Uterus (tissue), 4 donors: ENCODE measurements around the gene B3GLCT. TPM values are rescaled to one million over a fixed set of nuclear protein-coding genes. Genes with fewer than 3 reads are reported as not detected.

Source experiments
- DNase-seq, 2 donors: peaks; one replicate each; pipeline ENCODE4 v3.0.0-alpha.2; 2019 to 2020
- H3K27ac ChIP-seq, 2 donors: fragments of 200-600 bp; sonication (generic); 1 replicate in 1 of 2; 2 replicates in 1 of 2; pipeline ENCODE4 v1.5.1; 2016 to 2018
- H3K27me3 ChIP-seq, 2 donors: fragments of 200-600 bp; sonication (generic); one replicate each; pipeline ENCODE4 v1.5.1; 2018 to 2019; ENCODE audit warnings: control low read depth in 1 of 2
- H3K36me3 ChIP-seq, 2 donors: fragments of 200-600 bp; sonication (generic); one replicate each; pipeline ENCODE4 v1.5.1; 2019; ENCODE audit warnings: control low read depth in 1 of 2
- H3K4me1 ChIP-seq, 2 donors: fragments of 200-600 bp; sonication (generic); one replicate each; pipeline ENCODE4 v1.5.1; 2018 to 2019; ENCODE audit warnings: control low read depth in 1 of 2
- H3K4me3 ChIP-seq, 2 donors: fragments of 200-600 bp; sonication (generic); 1 replicate in 1 of 2; 2 replicates in 1 of 2; pipeline ENCODE4 v1.5.1; 2018 to 2019; ENCODE audit warnings: mild to moderate bottlenecking in 1 of 2
- H3K9me3 ChIP-seq, 2 donors: fragments of 200-600 bp; sonication (generic); one replicate each; pipeline ENCODE4 v1.5.1; 2019; ENCODE audit warnings: control low read depth in 1 of 2
- POLR2A ChIP-seq, 2 donors: fragments of 450-650 bp; IDR thresholded peaks; one replicate each; pipeline ENCODE4 v1.6.1; 2016; ENCODE audit warnings: antibody characterized with exemption in 2 of 2, mild to moderate bottlenecking in 1 of 2, moderate library complexity in 1 of 2
- intact Hi-C: fragments of 100-400 bp; cut with DNase I; formaldehyde crosslinking; loops from one replicate; pipeline ENCODE4 v1.15.1; 2023; ENCODE audit warnings: low total_unique reads
- total RNA-seq, 4 donors: library from RNA; depleted of rRNA in 3 of 4; stranded (reverse); fragments of >200 nt in 3 of 4; gene quantifications; one replicate each; pipeline versions ENCODE4 v1.1.0 to v1.2.4, GENCODE V29; 2014 to 2023
- TF ChIP-seq, protein P1 (sequence below), 4 experiments: fragments of 200-600 bp in 2 of 4; fragments of 450-650 bp in 2 of 4; sonication (generic) in 2 of 4; IDR thresholded peaks; one replicate each; pipeline ENCODE4 v1.5.1; 2016 to 2019; ENCODE audit warnings: antibody characterized with exemption in 4 of 4, mild to moderate bottlenecking in 2 of 4, moderate library complexity in 1 of 4
- donor health status: DM: yes; HTN: yes; CAD: no.

B3GLCT gene
- total RNA-seq, 4 donors from 2014 or later = 20.0 to 83.1 (median 31.7) TPM

DNA sequence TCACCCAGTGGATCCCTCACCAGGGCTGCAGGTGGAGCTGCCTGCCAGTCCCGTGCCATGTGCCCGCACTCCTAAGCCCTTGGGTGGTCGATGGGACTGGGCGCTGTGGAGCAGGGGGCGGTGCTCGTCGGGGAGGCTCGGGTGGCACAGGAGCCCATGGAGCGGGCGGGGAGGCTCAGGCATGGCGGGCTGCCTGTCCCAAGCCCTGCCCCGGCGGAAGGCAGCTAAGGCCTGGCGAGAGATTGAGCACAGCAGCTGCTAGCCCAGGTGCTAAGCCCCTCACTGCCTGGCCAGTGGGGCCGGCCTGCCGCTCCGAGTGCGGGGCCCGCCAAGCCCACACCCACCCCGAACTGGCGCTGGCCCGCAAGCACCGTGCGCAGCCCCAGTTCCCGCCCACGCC is 16.8 kb upstream of the B3GLCT start:
- TF ChIP-seq, protein P1, sequence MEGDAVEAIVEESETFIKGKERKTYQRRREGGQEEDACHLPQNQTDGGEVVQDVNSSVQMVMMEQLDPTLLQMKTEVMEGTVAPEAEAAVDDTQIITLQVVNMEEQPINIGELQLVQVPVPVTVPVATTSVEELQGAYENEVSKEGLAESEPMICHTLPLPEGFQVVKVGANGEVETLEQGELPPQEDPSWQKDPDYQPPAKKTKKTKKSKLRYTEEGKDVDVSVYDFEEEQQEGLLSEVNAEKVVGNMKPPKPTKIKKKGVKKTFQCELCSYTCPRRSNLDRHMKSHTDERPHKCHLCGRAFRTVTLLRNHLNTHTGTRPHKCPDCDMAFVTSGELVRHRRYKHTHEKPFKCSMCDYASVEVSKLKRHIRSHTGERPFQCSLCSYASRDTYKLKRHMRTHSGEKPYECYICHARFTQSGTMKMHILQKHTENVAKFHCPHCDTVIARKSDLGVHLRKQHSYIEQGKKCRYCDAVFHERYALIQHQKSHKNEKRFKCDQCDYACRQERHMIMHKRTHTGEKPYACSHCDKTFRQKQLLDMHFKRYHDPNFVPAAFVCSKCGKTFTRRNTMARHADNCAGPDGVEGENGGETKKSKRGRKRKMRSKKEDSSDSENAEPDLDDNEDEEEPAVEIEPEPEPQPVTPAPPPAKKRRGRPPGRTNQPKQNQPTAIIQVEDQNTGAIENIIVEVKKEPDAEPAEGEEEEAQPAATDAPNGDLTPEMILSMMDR (IDR thresholded peaks at IDR 0.05) = no peak
- no peak for TF ChIP-seq POLR2A (IDR thresholded peaks at IDR 0.05)
- H3K4me3 ChIP-seq = no peak overlapping the region

DNA sequence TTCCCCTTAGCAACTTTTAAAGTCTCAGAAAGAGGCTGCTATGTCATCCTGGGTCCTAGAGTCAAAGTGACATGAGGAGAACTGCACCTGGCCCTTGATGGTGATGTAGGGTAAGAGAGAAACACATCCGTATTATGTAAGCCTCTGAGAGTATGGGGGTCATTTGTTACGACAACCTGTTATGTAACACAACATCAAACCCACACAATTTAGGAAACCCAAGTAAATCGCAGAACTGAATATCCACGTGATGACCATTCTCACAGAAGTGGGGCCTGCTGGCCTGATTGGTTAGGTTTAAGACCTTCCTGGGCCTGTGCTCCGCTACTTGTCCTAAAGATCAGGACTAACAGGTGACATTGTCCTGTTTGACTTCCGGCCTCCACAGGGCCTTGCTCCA is 15.3 kb upstream of the B3GLCT start:
- intact Hi-C loops = no loop called here
- Histone ChIP-seq H3K27ac (no peak overlapping the region), H3K4me3 (no peak overlapping the region), H3K27me3 (no peaks in the 10 kb centered on the region), H3K4me1 (no peaks in the 10 kb centered on the region), H3K36me3 (no peaks in the 10 kb centered on the region), H3K9me3 (no peaks in the 10 kb centered on the region)
- DNase-seq = no peak
- no peak for TF ChIP-seq POLR2A (IDR thresholded peaks at IDR 0.05)
- TF ChIP-seq, protein P1 (IDR thresholded peaks at IDR 0.05) = no peak

More for the DNA sequence above, 16.8 kb upstream of the B3GLCT start:
- H3K27me3 ChIP-seq = no peaks in the 10 kb centered on the region
- H3K36me3 ChIP-seq = no peaks in the 10 kb centered on the region
- no peak for DNase-seq
- H3K4me1 ChIP-seq = no peaks in the 10 kb centered on the region
- intact Hi-C loops = no loop called here
- H3K27ac ChIP-seq = no peak overlapping the region
- H3K9me3 ChIP-seq = no peaks in the 10 kb centered on the region

DNA sequence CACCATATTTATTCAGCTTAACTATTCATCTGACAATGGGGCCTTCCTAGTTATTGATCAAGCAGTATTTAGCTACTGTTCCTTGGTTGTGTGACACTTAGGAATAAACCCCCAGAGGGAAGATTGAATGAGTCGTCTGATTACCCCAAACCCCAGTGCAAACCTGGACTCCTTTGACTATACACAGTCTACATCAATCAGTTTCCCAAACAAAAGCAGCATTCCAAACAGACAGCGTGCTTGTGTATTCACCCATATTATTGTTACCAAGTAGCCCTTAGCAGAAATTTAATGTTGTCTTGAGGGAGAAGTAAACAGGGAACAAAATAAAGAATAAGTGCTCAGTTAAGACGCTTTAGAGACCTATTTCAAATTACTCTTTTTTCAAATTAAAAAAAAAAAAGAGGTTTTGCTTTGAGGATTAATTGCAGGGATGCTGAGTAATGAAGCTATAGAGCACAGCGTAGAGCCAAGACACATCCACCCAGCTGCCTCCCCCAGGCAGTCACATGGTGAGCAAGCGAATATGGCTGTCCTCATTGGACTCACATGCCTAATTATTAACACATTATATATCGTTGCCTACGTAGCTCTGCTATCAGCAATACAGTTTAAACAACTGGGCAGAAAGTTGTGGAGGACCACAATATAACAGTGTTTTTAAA is 14.7 kb upstream of the B3GLCT start:
- DNase-seq = no peak
- no peak overlapping the region for H3K27ac ChIP-seq
- no peaks in the 10 kb centered on the region for H3K4me1 ChIP-seq
- no peaks in the 10 kb centered on the region for H3K27me3 ChIP-seq
- no peaks in the 10 kb centered on the region for H3K9me3 ChIP-seq
- no peak overlapping the region for H3K4me3 ChIP-seq
- intact Hi-C loops = no loop called here
- TF ChIP-seq, protein P1 (IDR thresholded peaks at IDR 0.05) = no peak
- TF ChIP-seq POLR2A (IDR thresholded peaks at IDR 0.05) = no peak
- no peaks in the 10 kb centered on the region for H3K36me3 ChIP-seq

DNA sequence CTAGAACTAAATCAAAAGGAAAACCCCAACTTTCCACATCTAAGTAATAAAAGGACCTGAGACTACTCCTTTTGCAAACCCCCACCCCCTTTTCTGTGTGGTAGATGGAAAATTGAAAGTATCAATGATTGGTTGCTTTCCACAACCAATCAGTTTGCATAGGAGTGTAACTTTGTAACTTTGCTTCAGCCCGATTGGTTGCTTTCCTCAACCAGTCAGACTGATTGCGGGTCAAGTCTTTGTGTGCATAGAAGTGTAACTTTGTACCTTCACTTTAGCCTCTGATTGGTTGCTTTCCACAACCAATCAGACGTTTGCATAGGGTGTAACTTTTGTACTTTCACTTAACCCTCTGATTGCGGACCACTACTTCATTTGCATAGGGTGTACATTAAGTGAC is 8.0 kb upstream of the B3GLCT start:
- no peaks in the 10 kb centered on the region for H3K9me3 ChIP-seq
- no peaks in the 10 kb centered on the region for H3K4me1 ChIP-seq
- H3K27ac ChIP-seq = no peak overlapping the region
- no peaks in the 10 kb centered on the region for H3K27me3 ChIP-seq
- intact Hi-C loops = no loop called here
- TF ChIP-seq, protein P1 (IDR thresholded peaks at IDR 0.05) = no peak
- TF ChIP-seq POLR2A (IDR thresholded peaks at IDR 0.05) = no peak
- H3K4me3 ChIP-seq = no peak overlapping the region
- no peak for DNase-seq
- no peaks in the 10 kb centered on the region for H3K36me3 ChIP-seq

DNA sequence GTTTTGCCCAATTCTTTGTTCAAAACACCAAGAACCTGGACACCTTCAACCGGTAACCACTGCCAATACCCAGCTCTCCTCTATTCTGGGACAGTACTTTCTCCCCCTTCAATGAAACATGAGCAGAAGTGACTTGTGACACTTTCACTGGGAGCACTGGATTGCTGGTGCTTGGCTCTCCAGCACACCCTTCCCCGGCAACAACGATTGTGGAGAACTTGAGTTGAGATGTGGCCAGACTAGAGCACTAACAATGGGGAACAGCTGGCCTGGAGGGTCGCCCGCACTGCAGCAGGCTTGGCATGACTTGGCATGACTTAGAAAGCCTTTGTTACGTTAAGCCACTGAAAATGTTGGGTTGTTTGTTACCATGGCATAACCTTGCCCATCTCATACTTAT is 7.5 kb upstream of the B3GLCT start:
- H3K9me3 ChIP-seq = no peaks in the 10 kb centered on the region
- intact Hi-C loops = no loop called here
- H3K27ac ChIP-seq = no peak overlapping the region
- no peak for DNase-seq
- no peaks in the 10 kb centered on the region for H3K27me3 ChIP-seq
- TF ChIP-seq, protein P1 (IDR thresholded peaks at IDR 0.05) = no peak
- no peaks in the 10 kb centered on the region for H3K4me1 ChIP-seq
- no peaks in the 10 kb centered on the region for H3K36me3 ChIP-seq
- no peak overlapping the region for H3K4me3 ChIP-seq
